DND-41 (cell line): ENCODE results near the gene CCDC107.

Experiments used
- ATAC-seq: fragments of 200-7000 bp; cut with Tn5 transposase; 3 replicates; pipeline ENCODE4 v1.9.1; 2021; ENCODE audit warnings: low read depth; ENCODE audit not compliant: insufficient read depth
- DNase-seq: peaks from one replicate; pipeline ENCODE4 v3.0.0-alpha.2; 2020
- H2AFZ ChIP-seq: 2 replicates; pipeline ENCODE4 v1.6.0; 2012; ENCODE audit warnings: low read depth, low read length
- H3K27ac ChIP-seq: 2 replicates; pipeline ENCODE4 v1.5.1; 2012; ENCODE audit warnings: low read length, inconsistent platforms
- H3K27me3 ChIP-seq: fragments of 200-600 bp; sonication (generic); 2 replicates; pipeline ENCODE4 v1.6.0; 2012; ENCODE audit warnings: low read length, mild to moderate bottlenecking, inconsistent platforms; ENCODE audit not compliant: insufficient read depth, poor library complexity
- H3K36me3 ChIP-seq: 2 replicates; pipeline ENCODE4 v1.5.1; 2012; ENCODE audit warnings: low read length, inconsistent platforms; ENCODE audit not compliant: insufficient read depth
- H3K4me1 ChIP-seq: 2 replicates; pipeline ENCODE4 v1.5.1; 2012; ENCODE audit warnings: mild to moderate bottlenecking, low read length; ENCODE audit not compliant: insufficient read depth
- H3K4me2 ChIP-seq: 2 replicates; pipeline ENCODE4 v1.6.0; 2012; ENCODE audit warnings: mild to moderate bottlenecking, moderate library complexity, low read length, inconsistent platforms; ENCODE audit not compliant: insufficient read depth
- H3K4me3 ChIP-seq, 2 experiments: fragments of 200-600 bp in 1 of 2; shearing (Covaris generic) in 1 of 2; 2 replicates each; pipeline ENCODE4 v1.5.1; 2012 to 2016; ENCODE audit warnings: inconsistent platforms in 2 of 2, low read length in 2 of 2, mild to moderate bottlenecking in 2 of 2, low read depth in 1 of 2, moderate library complexity in 1 of 2
- H3K79me2 ChIP-seq: 2 replicates; pipeline ENCODE4 v1.6.0; 2012; ENCODE audit warnings: low read length, inconsistent platforms; ENCODE audit not compliant: insufficient read depth
- H3K9ac ChIP-seq: 2 replicates; pipeline ENCODE4 v1.6.0; 2012; ENCODE audit warnings: low read depth, mild to moderate bottlenecking, inconsistent platforms, low read length, moderate library complexity
- H3K9me3 ChIP-seq: 2 replicates; pipeline ENCODE4 v1.5.1; 2012; ENCODE audit warnings: low read length, moderate library complexity, mild to moderate bottlenecking, inconsistent platforms; ENCODE audit not compliant: insufficient read depth, severe bottlenecking
- H4K20me1 ChIP-seq: 2 replicates; pipeline ENCODE4 v1.6.0; 2012; ENCODE audit warnings: low read length; ENCODE audit not compliant: insufficient read depth
- CTCF ChIP-seq: IDR thresholded peaks from 2 replicates; pipeline ENCODE4 v1.5.1; 2012; ENCODE audit warnings: borderline replicate concordance, low read length, moderate library complexity, mild to moderate bottlenecking; ENCODE audit not compliant: poor library complexity, severe bottlenecking; ENCODE audit errors: extremely low read depth
- EZH2 ChIP-seq: IDR thresholded peaks from 3 replicates; pipeline ENCODE4 v1.6.1; 2012; ENCODE audit warnings: borderline replicate concordance, low read depth, mild to moderate bottlenecking, moderate library complexity, low read length, inconsistent platforms; ENCODE audit not compliant: severe bottlenecking

The CCDC107 gene

GRCh38 chr9:35702696-35703095 lies 44.6 kb downstream of the CCDC107 start:
- DNase-seq = no peak
- Histone ChIP-seq H3K27me3 (no peaks in the 10 kb centered on the region), H3K4me2 (no peak overlapping the region), H3K4me1 (no peaks in the 10 kb centered on the region), H3K27ac (no peak overlapping the region), H3K36me3 (peaks cover 98% of the 10 kb centered on the region), H3K79me2 (no peaks in the 10 kb centered on the region), H2AFZ (no peak overlapping the region), H3K4me3 (no peak overlapping the region), H3K9ac (no peak overlapping the region), H4K20me1 (no peaks in the 10 kb centered on the region), H3K9me3 (no peaks in the 10 kb centered on the region)
- no peak for TF ChIP-seq EZH2
- no peak for TF ChIP-seq CTCF
- ATAC-seq = no peak

GRCh38 chr9:35703906-35704672 lies 46.0 kb downstream of the CCDC107 start:
- Histone ChIP-seq H3K4me1 (no peaks in the 10 kb centered on the region), H3K4me2 (no peak overlapping the region)

GRCh38 chr9:35705372-35705771 lies 47.3 kb downstream of the CCDC107 start:
- H3K4me3 ChIP-seq = no peak overlapping the region
- ATAC-seq = no peak
- no peaks in the 10 kb centered on the region for H3K9me3 ChIP-seq
- no peak for DNase-seq
- H3K27me3 ChIP-seq = no peaks in the 10 kb centered on the region
- H3K36me3 ChIP-seq = peaks cover 86% of the 10 kb centered on the region
- H3K27ac ChIP-seq = no peak overlapping the region
- no peaks in the 10 kb centered on the region for H3K4me1 ChIP-seq
- no peak for TF ChIP-seq CTCF
- no peak for TF ChIP-seq EZH2
- H3K79me2 ChIP-seq = no peaks in the 10 kb centered on the region
- no peak overlapping the region for H3K4me2 ChIP-seq
- no peaks in the 10 kb centered on the region for H4K20me1 ChIP-seq
- no peak overlapping the region for H3K9ac ChIP-seq
- H2AFZ ChIP-seq = no peak overlapping the region

More at GRCh38 chr9:35703906-35704672, 46.0 kb downstream of the CCDC107 start:
- H3K27me3 ChIP-seq = no peaks in the 10 kb centered on the region
- no peaks in the 10 kb centered on the region for H4K20me1 ChIP-seq
- no peak overlapping the region for H3K27ac ChIP-seq
- H3K36me3 ChIP-seq = peaks cover 96% of the 10 kb centered on the region
- DNase-seq (no peak), ATAC-seq (no peak)
- H3K79me2 ChIP-seq = no peaks in the 10 kb centered on the region
- no peak overlapping the region for H3K9ac ChIP-seq
- no peak overlapping the region for H3K4me3 ChIP-seq
- no peak for TF ChIP-seq EZH2
- no peak for TF ChIP-seq CTCF
- H2AFZ ChIP-seq = no peak overlapping the region
- H3K9me3 ChIP-seq = no peaks in the 10 kb centered on the region
